ENCODE results near the gene SMIM14.

DNA sequence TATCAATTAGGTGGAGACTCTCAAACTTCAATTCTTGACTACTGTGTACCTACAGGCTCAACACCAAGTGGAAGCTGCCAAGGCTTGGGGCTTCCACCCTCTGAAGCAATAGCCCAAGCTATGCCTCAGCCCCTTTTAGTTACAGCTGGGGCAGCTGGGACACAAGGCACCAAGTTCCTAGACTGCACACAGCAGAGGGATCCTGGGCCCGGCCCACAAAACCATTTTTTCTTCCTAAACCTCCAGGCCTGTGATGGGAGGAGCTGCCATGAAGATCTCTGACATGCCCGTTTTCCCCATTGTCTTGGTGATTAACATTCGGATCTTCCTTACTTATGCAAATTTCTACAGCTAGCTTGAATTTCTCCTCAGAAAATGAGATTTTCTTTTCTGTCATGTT lies 108.0 kb downstream of the SMIM14 start:
- TF ChIP-seq, protein P1, sequence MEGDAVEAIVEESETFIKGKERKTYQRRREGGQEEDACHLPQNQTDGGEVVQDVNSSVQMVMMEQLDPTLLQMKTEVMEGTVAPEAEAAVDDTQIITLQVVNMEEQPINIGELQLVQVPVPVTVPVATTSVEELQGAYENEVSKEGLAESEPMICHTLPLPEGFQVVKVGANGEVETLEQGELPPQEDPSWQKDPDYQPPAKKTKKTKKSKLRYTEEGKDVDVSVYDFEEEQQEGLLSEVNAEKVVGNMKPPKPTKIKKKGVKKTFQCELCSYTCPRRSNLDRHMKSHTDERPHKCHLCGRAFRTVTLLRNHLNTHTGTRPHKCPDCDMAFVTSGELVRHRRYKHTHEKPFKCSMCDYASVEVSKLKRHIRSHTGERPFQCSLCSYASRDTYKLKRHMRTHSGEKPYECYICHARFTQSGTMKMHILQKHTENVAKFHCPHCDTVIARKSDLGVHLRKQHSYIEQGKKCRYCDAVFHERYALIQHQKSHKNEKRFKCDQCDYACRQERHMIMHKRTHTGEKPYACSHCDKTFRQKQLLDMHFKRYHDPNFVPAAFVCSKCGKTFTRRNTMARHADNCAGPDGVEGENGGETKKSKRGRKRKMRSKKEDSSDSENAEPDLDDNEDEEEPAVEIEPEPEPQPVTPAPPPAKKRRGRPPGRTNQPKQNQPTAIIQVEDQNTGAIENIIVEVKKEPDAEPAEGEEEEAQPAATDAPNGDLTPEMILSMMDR (IDR thresholded peaks at IDR 0.05), result no peak
- no peak for TF ChIP-seq EZH2 (IDR thresholded peaks at IDR 0.05)

All from neural progenitor cell (in vitro differentiated cells).